Adipocyte (in vitro differentiated cells): ENCODE measurements around the gene TLK1.

Experiments used
- DNase-seq: peaks from one replicate; pipeline ENCODE4 v3.0.0-alpha.2; 2015; ENCODE audit warnings: low read depth
- H3K27me3 ChIP-seq: replicated peaks from 2 replicates; pipeline ENCODE4 v1.7.0; 2013; ENCODE audit warnings: mild to moderate bottlenecking, low read length, moderate library complexity; ENCODE audit not compliant: control insufficient read depth, insufficient read depth
- H3K36me3 ChIP-seq: 2 replicates; pipeline ENCODE4 v1.7.0; 2013; ENCODE audit warnings: low read length, mild to moderate bottlenecking, moderate library complexity; ENCODE audit not compliant: control insufficient read depth, insufficient read depth, severe bottlenecking
- H3K4me1 ChIP-seq: 2 replicates; pipeline ENCODE4 v1.7.0; 2013; ENCODE audit warnings: mild to moderate bottlenecking, low read length, moderate library complexity; ENCODE audit not compliant: control insufficient read depth, insufficient read depth
- H3K4me3 ChIP-seq: 2 replicates; pipeline ENCODE4 v1.7.0; 2013; ENCODE audit warnings: mild to moderate bottlenecking, low read length, moderate library complexity
- H3K9ac ChIP-seq: 2 replicates; pipeline ENCODE4 v1.7.0; 2013; ENCODE audit warnings: mild to moderate bottlenecking, low read length, moderate library complexity
- H3K9me3 ChIP-seq: 2 replicates; pipeline ENCODE4 v1.7.0; 2013; ENCODE audit warnings: mild to moderate bottlenecking, low read length, moderate library complexity; ENCODE audit not compliant: control insufficient read depth

Gene TLK1

DNA sequence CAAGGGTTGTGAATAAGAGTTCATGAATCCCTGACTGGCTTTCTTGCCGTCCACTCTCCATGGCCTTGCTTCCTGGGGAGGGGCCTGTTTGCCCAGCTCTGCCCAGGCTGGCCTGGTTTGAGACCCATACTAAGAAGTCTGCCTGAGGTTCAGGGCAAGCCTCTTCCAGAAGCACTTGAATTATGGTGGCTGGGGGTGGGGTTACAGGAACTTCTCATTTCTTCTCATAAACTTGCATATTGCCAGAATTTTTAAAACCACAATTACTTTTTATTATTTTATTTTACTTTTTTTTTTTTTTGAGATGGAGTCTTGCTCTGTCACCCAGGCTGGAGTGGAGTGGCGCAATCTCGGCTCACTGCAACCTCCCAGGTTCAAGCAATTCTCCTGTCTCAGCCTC is 189.6 kb downstream of the TLK1 start:
- Histone ChIP-seq H3K9me3 (no peaks in the 10 kb centered on the region), H3K36me3 (peaks cover 22% of the 10 kb centered on the region), H3K4me1 (peaks cover 22% of the 10 kb centered on the region), H3K27me3 (no peaks in the 10 kb centered on the region), H3K9ac (no peak overlapping the region), H3K4me3 (no peak overlapping the region)
- no peak for DNase-seq

DNA sequence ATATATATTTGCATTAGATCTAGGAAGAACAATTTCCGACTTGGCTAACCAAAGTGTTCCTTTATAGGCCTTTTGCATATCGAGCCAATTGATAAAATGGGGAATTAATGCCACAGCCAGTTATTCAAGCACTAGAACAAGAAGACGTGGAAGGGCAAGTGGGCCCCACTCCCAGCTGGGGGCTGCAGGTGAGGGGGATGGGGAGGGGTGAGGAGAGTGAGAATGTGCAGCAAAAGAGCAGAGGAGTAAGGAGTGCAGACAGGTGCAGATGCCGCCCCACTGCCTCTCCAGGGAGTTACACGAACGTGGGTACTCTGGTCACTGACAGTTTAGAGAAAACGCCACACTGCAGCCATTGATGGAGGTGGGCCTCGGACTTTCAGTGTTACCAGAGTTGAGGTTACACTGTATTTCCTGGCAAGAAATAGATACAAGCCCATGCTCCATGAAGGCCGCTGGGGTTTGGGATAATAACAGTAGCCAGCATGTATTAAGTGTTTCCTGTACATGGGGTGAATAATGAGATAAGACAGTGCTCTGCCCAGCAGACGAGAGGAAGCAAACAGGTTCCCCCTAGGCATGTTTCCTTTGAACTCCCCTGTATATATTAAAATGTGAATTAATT is 190.7 kb downstream of the TLK1 start:
- peaks cover 33% of the 10 kb centered on the region for H3K36me3 ChIP-seq
- no peak overlapping the region for H3K9ac ChIP-seq
- no peak overlapping the region for H3K4me3 ChIP-seq
- peaks cover 22% of the 10 kb centered on the region for H3K4me1 ChIP-seq
- no peaks in the 10 kb centered on the region for H3K27me3 ChIP-seq
- no peak for DNase-seq
- H3K9me3 ChIP-seq = no peaks in the 10 kb centered on the region

DNA sequence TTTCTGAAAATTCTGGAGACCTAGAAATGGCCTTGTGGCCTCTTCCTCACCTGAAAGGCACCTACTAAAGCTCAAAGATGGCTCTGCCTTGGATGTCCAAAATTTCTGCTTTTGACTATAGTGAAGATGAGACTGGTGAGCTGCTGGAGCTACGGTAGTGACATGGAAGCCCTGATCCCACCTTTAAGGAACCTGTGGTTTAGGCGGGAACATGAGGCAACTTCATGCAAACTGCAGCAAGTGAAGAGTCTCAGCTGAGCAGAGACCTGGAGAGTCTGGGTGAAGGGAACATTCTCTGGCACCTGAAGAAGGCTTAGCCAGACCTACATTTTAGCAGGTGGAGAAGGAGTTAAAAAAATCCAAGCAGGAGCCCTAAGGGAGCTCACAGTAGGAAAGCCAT is 191.7 kb downstream of the TLK1 start:
- Histone ChIP-seq H3K36me3 (peaks cover 42% of the 10 kb centered on the region), H3K9ac (no peak overlapping the region), H3K4me3 (no peak overlapping the region), H3K9me3 (no peaks in the 10 kb centered on the region), H3K27me3 (no peaks in the 10 kb centered on the region), H3K4me1 (peaks cover 19% of the 10 kb centered on the region)
- DNase-seq = no peak

DNA sequence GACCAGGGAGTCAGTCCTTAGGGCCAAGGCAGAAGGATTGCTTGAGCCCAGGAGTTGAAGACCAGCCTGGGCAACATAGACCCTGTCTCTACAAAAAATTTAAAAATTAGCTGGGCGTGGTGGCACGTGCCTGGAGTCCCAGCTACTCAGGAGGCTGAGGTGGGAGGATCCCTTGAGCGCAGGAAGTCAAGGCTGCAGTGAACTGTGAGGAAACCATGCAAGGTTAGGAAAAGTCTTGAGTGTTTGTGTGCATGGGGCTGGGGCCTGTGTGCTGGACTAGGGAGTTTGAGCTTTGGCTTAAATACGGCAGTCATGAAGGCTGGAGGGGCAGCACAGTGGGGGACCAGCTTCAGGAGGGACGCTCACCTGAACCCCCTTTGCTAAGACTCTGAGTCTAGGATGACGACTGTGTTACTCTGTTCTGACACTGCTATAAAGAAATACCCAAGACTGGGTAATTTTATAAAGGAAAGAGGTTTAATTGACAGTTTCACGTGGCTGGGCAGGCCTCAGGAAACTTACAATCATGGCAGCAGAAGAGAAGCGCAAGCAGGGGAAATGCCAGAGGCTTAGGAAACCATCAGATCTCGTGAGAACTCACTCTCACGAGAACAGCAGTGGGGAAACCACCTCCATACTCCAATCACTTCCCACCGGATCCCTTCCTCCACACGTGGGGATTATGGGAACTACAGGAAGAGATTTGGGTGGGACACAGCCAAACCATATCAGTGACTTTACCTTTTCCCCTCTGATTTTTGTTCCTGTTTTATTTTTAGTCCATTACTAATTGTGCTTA is 192.3 kb downstream of the TLK1 start:
- Histone ChIP-seq H3K4me3 (no peak overlapping the region), H3K4me1 (peaks cover 19% of the 10 kb centered on the region), H3K9ac (no peak overlapping the region), H3K27me3 (no peaks in the 10 kb centered on the region), H3K9me3 (no peaks in the 10 kb centered on the region), H3K36me3 (peaks cover 48% of the 10 kb centered on the region)
- DNase-seq = no peak

DNA sequence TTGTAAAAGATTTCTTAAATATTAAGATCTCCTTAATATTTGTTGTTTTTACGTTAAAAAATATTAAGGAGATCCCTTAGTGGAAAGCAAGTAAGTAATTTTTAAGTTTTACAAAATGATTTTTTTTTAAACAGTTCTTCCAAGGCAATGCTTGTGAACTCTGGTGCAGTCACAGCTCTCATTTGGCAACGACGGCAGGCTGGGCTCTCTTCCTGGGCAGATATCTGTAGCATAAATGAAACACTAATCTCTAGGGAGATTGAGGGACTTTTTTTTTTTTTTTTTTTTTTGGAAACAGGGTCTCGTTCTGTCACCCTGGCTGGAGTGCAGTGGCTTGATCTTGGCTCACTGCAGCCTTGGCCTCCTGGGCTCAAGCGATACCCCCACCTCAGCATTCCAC is 193.1 kb downstream of the TLK1 start:
- Histone ChIP-seq H3K27me3 (no peaks in the 10 kb centered on the region), H3K4me3 (no peak overlapping the region), H3K4me1 (peaks cover 17% of the 10 kb centered on the region), H3K36me3 (peaks cover 54% of the 10 kb centered on the region), H3K9me3 (no peaks in the 10 kb centered on the region), H3K9ac (peak overlapping the region; percentile 46)
- DNase-seq = no peak

DNA sequence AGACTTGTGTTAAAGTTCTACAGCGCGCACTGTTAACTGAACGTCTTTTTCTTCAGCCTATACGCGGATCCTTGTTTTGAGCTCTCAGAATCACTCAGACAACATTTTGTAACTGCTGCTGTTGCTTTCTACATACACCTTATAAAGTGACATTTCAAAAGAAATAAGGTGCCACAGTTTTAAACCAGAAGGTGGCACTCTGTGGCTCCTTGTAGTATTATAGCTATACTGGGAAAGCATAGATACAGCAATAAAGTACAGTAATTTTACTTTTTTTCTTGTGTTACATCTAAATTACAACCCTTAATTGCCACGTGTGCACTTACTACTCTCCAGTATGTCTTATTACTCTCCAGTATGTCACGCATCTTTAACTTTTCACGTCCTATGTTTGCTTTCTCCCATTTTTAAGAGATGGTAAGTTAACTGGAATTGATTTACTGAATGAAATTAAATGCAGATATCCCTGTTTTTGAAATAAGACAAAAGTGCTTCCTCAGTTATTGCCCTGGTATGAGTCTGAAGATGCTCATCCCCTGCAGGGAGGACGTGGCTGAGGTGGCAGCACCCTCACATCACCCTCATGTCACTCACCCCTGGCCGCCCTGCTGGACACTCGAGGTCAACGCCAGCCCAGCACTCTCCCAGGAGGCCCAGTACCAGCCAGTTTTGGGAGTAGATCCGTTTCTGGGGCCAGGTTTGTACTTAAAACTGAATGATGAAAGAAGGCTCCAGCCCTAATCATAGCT is 193.9 kb downstream of the TLK1 start:
- no peak overlapping the region for H3K4me3 ChIP-seq
- no peaks in the 10 kb centered on the region for H3K27me3 ChIP-seq
- H3K36me3 ChIP-seq = peaks cover 62% of the 10 kb centered on the region
- H3K9ac ChIP-seq = peak overlapping the region; percentile 46
- DNase-seq = peak; percentile 9
- no peaks in the 10 kb centered on the region for H3K9me3 ChIP-seq
- peaks cover 25% of the 10 kb centered on the region for H3K4me1 ChIP-seq

DNA sequence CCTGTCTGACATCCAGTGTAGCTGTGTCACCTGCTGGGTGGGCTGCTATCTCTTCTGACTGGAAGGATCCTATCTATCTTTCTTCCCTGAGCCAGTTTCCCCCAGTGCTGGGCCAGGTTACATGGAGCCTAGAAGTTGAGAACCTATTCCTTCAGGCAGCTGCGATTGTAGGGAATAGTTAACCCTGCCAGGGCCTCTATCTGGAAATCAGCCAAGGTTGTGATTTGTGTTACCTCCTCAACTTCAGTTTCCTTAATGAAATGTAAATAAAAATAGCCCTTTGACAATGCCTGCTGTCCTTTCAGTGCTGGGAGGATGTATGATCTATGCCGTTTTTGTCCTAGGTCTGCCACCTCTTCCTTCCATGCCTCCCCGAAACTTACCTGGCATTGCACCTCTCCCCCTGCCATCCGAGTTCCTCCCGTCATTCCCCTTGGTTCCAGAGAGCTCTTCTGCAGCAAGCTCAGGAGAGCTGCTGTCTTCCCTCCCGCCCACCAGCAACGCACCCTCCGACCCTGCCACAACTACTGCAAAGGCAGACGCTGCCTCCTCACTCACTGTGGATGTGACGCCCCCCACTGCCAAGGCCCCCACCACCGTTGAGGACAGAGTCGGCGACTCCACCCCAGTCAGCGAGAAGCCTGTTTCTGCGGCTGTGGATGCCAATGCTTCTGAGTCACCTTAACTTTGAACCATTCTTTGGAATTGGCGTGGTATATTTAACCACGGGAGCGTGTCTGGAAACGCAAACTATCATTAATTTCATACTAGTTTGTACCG is 195.1 kb downstream of the TLK1 start:
- Histone ChIP-seq H3K27me3 (no peaks in the 10 kb centered on the region), H3K9ac (no peak overlapping the region), H3K4me1 (peaks cover 34% of the 10 kb centered on the region), H3K4me3 (no peak overlapping the region), H3K36me3 (peaks cover 73% of the 10 kb centered on the region), H3K9me3 (no peaks in the 10 kb centered on the region)
- no peak for DNase-seq

DNA sequence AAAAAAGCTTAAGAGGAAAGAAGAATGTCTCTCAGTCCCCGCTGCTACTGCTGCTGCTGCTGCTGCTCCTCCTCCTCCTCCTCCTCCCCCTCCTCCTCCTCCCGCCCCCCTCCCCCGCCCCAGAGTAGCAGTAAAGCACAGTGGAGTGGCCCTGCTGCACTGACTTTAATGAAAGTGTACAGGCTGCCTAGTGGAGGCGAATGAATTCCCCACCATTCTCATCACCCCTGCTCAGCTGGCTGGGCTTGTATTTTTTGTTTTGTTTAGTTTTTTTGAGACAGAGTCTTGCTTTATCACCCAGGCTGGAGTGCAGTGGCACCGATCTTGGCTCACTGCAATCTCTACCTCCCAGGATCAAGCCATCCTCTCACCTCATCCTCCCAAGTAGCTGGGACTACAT is 197.3 kb downstream of the TLK1 start:
- Histone ChIP-seq H3K9me3 (no peaks in the 10 kb centered on the region), H3K4me1 (peaks cover 34% of the 10 kb centered on the region), H3K36me3 (peaks cover 84% of the 10 kb centered on the region), H3K4me3 (no peak overlapping the region), H3K27me3 (no peaks in the 10 kb centered on the region), H3K9ac (no peak overlapping the region)
- DNase-seq = no peak

DNA sequence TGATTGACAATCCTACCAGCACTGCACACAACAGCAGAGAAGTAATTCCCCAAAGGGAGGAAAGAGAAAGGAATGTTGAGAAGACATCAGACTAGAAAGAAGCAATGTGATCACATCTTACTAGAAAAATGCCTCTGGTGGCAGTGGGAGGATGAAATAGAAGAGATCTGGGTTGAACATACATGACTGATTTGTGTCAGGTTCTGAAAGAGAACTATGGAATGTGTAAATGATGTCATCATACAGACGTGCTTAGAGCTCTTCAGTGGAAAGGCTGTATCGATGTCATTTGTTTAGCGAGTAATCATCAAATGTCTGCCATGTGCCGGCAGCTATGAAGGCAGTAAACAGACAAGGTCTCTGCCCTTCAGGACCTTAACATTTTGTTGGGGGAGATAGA is 206.8 kb downstream of the TLK1 start:
- H3K36me3 ChIP-seq = peaks cover 95% of the 10 kb centered on the region
- H3K9ac ChIP-seq = no peak overlapping the region
- no peaks in the 10 kb centered on the region for H3K4me1 ChIP-seq

DNA sequence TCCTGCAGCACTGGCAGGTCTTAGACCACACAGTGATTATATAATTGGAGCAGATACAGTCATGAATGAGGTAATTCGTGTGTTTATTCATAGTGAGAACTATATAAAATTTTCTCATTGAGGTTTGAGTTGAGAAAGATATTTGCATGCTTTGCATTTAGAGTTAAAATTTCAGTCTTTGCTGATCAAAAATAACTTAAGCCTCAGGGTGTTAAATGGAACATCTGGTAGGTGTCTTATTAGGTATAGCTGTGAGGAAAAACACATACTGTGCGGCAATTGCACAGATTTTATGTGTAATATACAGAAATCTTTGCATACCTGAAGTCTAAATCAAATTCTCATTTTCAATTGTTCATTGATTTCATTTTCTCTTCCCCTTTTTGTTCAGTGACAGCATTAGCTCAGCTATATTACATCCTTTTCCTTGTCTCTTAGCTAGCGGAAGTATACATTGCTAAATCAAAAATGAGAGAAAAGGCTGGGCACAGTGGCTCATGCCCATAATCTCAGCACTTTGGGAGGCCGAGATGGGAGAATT is 210.4 kb downstream of the TLK1 start:
- H3K4me1 ChIP-seq = no peaks in the 10 kb centered on the region
- peaks cover 61% of the 10 kb centered on the region for H3K36me3 ChIP-seq
- no peaks in the 10 kb centered on the region for H3K27me3 ChIP-seq
- no peak overlapping the region for H3K9ac ChIP-seq
- no peak overlapping the region for H3K4me3 ChIP-seq
- DNase-seq = no peak
- H3K9me3 ChIP-seq = no peaks in the 10 kb centered on the region

More for the DNA sequence above, 206.8 kb downstream of the TLK1 start:
- H3K27me3 ChIP-seq = no peaks in the 10 kb centered on the region
- no peak for DNase-seq
- no peaks in the 10 kb centered on the region for H3K9me3 ChIP-seq
- H3K4me3 ChIP-seq = no peak overlapping the region
